LNCAP (cell line): Measurements from ENCODE around the gene TGFBR3.

Experiments
- TF ChIP-seq, protein P1 (sequence below): fragments of 450-650 bp; IDR thresholded peaks from 2 replicates; pipeline ENCODE4 v1.5.1; 2017; ENCODE audit warnings: mild to moderate bottlenecking

Gene TGFBR3

DNA sequence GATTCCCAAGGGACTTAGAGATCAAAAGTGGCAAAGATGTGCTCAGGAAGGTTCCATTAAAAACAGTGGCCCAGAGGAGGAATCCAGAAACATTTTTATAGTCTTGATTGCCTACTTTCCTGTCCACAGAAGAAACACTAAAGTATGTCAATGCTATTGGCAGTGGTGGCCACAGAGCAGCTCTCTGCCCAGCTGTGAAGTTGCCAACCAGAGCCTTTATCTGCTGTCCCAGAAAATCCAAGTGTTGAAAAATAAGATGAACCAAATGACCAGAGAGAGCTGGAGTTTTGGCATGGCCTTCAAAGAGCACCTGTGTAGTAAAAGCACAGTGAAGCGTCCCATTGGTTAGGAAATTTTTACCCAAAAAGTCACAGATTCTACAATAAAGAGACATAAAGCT lies 181.2 kb downstream of the TGFBR3 start:
- TF ChIP-seq, protein P1, sequence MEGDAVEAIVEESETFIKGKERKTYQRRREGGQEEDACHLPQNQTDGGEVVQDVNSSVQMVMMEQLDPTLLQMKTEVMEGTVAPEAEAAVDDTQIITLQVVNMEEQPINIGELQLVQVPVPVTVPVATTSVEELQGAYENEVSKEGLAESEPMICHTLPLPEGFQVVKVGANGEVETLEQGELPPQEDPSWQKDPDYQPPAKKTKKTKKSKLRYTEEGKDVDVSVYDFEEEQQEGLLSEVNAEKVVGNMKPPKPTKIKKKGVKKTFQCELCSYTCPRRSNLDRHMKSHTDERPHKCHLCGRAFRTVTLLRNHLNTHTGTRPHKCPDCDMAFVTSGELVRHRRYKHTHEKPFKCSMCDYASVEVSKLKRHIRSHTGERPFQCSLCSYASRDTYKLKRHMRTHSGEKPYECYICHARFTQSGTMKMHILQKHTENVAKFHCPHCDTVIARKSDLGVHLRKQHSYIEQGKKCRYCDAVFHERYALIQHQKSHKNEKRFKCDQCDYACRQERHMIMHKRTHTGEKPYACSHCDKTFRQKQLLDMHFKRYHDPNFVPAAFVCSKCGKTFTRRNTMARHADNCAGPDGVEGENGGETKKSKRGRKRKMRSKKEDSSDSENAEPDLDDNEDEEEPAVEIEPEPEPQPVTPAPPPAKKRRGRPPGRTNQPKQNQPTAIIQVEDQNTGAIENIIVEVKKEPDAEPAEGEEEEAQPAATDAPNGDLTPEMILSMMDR = no peak

DNA sequence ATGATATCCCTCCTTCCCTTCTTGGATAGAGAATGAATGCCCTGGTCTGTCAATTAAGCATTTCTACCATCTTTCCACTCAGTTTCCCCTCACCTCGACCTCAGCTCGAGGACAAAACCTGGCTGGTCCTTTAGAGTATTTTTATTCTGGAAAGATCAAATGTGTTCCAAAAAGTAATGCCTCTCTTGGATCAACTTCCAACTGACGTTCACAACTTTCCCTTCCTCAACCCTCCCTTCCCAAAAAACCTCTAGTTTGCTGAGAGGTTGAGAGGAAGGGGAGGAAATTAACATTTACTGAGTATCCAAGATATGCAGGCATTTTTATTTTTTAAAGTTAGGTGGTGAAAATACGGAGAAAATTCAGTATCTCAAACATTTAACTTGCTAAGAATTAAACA lies 182.9 kb downstream of the TGFBR3 start:
- TF ChIP-seq, protein P1 = no peak

DNA sequence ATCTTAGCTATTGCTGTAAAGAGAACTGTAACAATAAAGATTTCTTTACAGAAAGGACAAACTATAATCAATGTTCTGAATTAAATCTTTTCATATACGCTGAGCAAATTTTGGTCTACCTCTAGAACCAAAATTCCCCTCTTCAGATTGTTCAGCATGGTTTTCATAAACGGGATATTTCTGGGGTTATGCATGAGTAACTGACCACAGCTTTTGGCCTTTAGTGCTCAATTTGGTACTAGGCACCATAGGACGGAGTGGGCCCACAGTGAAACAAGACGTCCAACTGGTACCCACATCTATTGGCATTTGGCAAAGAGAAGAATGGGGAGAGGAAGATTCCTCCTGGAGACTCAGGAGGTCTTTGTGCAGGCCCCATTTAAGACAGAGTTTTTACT lies 184.5 kb downstream of the TGFBR3 start:
- TF ChIP-seq, protein P1 = no peak

DNA sequence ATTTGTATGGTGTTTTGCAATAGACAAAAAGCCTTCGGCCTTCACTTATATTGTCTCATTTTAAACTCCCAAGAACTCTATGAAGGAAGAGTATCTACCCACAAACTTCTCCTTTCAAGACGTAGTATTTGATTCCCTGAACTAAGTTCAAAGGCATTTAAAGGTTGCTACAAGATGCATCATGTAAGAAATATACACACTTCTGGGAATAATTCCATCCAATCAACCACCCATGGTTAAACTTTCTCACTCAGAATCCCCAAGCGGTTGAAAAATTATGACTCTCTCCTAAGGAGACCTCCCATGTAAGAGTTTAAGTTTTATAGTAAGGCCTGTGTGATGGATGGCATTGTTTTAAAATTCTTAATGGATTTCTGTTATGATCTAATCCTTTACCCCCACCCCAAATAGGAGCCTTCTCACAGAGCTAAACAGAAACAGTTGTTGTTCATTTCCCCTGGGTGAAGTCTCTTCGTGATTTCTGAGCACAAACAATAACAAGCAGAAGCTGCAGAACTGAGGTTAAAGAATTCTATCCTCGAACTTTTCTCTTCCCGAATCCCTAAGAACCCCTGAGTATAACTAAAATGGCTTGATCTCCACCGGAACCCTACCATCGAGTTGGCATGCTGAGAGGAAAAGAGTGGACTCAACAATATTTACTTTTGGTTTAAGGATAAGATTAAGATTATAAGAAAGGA lies 185.0 kb downstream of the TGFBR3 start:
- TF ChIP-seq, protein P1 = no peak

DNA sequence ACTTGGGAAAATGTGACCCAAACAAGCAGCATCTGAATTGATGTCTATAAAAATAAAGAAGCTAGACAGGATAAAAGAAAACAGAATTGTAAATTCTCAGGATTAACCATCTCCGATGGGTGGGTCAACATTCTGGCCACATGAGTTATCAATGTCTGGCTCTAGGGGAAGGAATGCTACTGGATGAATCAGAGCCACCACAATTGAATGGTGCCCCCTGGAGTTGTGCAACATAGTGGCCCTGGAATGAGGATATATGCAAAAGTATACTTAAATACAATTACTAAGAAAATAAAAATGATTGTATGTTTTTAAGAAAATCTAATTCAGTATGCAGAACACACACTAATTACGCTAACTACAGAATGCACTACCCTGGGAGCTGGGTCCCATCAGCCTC lies 185.6 kb downstream of the TGFBR3 start:
- TF ChIP-seq, protein P1 = no peak

DNA sequence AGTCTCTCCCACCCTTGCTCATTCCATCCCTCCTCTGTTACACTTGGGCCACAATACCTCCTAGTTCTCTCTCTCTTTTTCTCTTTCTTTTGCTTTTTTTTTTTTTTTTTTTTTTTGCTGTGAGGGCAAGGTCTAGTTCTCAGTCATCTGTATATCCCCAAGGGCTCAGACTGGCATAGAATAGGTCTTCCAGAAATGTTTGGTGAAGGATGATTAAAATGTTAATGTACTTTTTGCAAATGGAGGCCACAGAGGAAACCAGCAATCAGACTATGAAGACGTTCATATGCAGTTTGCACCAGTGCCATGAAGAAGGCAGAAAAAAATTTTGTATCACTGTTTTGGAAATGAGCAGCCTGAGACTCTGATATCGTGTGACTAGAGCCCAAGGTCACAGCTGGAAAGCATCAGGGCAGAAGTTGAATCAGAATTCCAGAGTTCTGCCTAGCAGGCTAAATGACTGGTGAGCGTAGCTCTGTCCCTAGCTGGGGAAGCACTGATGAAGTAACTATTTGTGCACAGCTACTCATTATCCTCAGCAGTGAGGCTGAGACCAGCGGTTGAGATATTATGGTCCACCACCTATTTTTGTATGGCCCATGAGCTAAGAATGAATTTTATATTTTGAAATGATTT lies 186.5 kb downstream of the TGFBR3 start:
- TF ChIP-seq, protein P1 = no peak

DNA sequence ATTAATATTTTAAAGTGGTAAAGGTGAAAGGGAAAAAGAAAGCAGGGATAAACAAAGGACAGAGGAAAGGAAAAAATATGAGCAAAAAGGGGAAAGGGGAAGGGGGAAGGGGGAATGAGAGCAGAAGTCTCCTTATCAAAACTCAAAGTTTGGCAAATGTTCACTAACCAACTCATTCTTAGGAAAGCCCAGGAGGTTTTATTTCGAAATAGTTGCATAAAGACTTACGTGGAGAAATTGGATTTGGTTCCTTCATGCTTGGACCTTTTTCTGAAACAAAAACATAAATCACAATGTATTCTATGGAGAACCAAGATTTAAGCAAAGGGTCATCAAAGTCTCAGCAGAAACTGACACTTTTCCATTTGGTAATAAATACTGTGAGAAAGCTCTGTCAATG lies 188.1 kb downstream of the TGFBR3 start:
- TF ChIP-seq, protein P1 = no peak
